Measurements from ENCODE around the gene TOGARAM1.

GRCh38 chr14:45039390-45039789, 77.4 kb downstream of the TOGARAM1 start:
- TF ChIP-seq, protein P1, sequence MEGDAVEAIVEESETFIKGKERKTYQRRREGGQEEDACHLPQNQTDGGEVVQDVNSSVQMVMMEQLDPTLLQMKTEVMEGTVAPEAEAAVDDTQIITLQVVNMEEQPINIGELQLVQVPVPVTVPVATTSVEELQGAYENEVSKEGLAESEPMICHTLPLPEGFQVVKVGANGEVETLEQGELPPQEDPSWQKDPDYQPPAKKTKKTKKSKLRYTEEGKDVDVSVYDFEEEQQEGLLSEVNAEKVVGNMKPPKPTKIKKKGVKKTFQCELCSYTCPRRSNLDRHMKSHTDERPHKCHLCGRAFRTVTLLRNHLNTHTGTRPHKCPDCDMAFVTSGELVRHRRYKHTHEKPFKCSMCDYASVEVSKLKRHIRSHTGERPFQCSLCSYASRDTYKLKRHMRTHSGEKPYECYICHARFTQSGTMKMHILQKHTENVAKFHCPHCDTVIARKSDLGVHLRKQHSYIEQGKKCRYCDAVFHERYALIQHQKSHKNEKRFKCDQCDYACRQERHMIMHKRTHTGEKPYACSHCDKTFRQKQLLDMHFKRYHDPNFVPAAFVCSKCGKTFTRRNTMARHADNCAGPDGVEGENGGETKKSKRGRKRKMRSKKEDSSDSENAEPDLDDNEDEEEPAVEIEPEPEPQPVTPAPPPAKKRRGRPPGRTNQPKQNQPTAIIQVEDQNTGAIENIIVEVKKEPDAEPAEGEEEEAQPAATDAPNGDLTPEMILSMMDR (IDR thresholded peaks at IDR 0.05; ENCODE audit: low read length), result no peak
- TF ChIP-seq EZH2 (IDR thresholded peaks at IDR 0.05; ENCODE audit: borderline replicate concordance, low read length), result no peak

Measured in OCI-LY1 (cell line).